ENCODE results near the gene ROPN1. TPM values are rescaled to one million over a fixed set of nuclear protein-coding genes. Genes with fewer than 3 reads are reported as not detected.
"Not testable (repeated sequence)": the region's sequence is repeated elsewhere in the genome, so short reads cannot be mapped to it uniquely, and the experiment has no call there.

Gene ROPN1
- total RNA-seq, 2 experiments from 2014 or later: not detected

- intact Hi-C loops (cut with micrococcal nuclease; ENCODE audit: unreplicated experiment): no loop called here
- CTCF ChIA-PET (ENCODE audit: unreplicated experiment): no interaction called here
These were observed 7.0 kb downstream of the ROPN1 start for GRCh38 chr3:123984957-123985356.

GRCh38 chr3:123984350-123984749, 7.6 kb downstream of the ROPN1 start:
- H3K79me2 ChIP-seq (ENCODE audit: insufficient read depth, low read depth, low read length): no peaks in the 10 kb centered on the region
- DNase-seq (ENCODE audit: low spot score): no peak
- POLR2A ChIA-PET: no interaction called here
- no peak overlapping the region for H3K4me3 ChIP-seq (ENCODE audit: low read depth, low read length, poor library complexity, severe bottlenecking)
- H3K36me3 ChIP-seq (ENCODE audit: insufficient read depth, low read length): no peaks in the 10 kb centered on the region
- H3K4me2 ChIP-seq (ENCODE audit: low read length): no peak overlapping the region
- H4K20me1 ChIP-seq (ENCODE audit: insufficient read depth, low read length): no peaks in the 10 kb centered on the region
- no peaks in the 10 kb centered on the region for H3K4me1 ChIP-seq (ENCODE audit: insufficient read depth, low read length, poor library complexity, severe bottlenecking)
- intact Hi-C loops (cut with micrococcal nuclease; ENCODE audit: unreplicated experiment): no loop called here
- CTCF ChIA-PET (ENCODE audit: unreplicated experiment): no interaction called here
- no peak overlapping the region for H3K27ac ChIP-seq (ENCODE audit: low read depth, low read length, poor library complexity, severe bottlenecking)
- H3K9me2 ChIP-seq (ENCODE audit: insufficient read depth, low read length): no peaks in the 10 kb centered on the region
- TF ChIP-seq EZH2phosphoT487 (IDR thresholded peaks at IDR 0.05; ENCODE audit: borderline replicate concordance, low read depth, low read length): no peak
- no peak for TF ChIP-seq CTCF (conservative IDR thresholded peaks at IDR 0.05; ENCODE audit: low read length)
- H3K9me3 ChIP-seq (ENCODE audit: low read length): no peaks in the 10 kb centered on the region
- no peak overlapping the region for H2AFZ ChIP-seq (ENCODE audit: low read length)
- no TSS peak for BruUV-seq (replicated peaks)

More at GRCh38 chr3:123984957-123985356, 7.0 kb downstream of the ROPN1 start:
- POLR2A ChIA-PET: no interaction called here
- no peak for DNase-seq (ENCODE audit: low spot score)
- Histone ChIP-seq H3K79me2 (ENCODE audit: insufficient read depth, low read depth, low read length) (no peaks in the 10 kb centered on the region), H3K9me3 (ENCODE audit: low read length) (no peaks in the 10 kb centered on the region), H2AFZ (ENCODE audit: low read length) (no peak overlapping the region), H3K4me2 (ENCODE audit: low read length) (no peak overlapping the region), H3K4me3 (ENCODE audit: low read depth, low read length, poor library complexity, severe bottlenecking) (no peak overlapping the region), H3K27ac (ENCODE audit: low read depth, low read length, poor library complexity, severe bottlenecking) (no peak overlapping the region), H4K20me1 (ENCODE audit: insufficient read depth, low read length) (no peaks in the 10 kb centered on the region), H3K36me3 (ENCODE audit: insufficient read depth, low read length) (no peaks in the 10 kb centered on the region), H3K9me2 (ENCODE audit: insufficient read depth, low read length) (no peaks in the 10 kb centered on the region), H3K4me1 (ENCODE audit: insufficient read depth, low read length, poor library complexity, severe bottlenecking) (no peaks in the 10 kb centered on the region)
- TF ChIP-seq CTCF (conservative IDR thresholded peaks at IDR 0.05; ENCODE audit: low read length) (no peak), EZH2phosphoT487 (IDR thresholded peaks at IDR 0.05; ENCODE audit: borderline replicate concordance, low read depth, low read length) (no peak)
- BruUV-seq (replicated peaks): no TSS peak

GRCh38 chr3:123981317-123981716, 10.6 kb downstream of the ROPN1 start:
- H3K4me3 ChIP-seq (ENCODE audit: low read depth, low read length, poor library complexity, severe bottlenecking); intact Hi-C loops (cut with micrococcal nuclease; ENCODE audit: unreplicated experiment); H2AFZ ChIP-seq (ENCODE audit: low read length); POLR2A ChIA-PET; H3K79me2 ChIP-seq (ENCODE audit: insufficient read depth, low read depth, low read length); H3K27ac ChIP-seq (ENCODE audit: low read depth, low read length, poor library complexity, severe bottlenecking); H3K4me1 ChIP-seq (ENCODE audit: insufficient read depth, low read length, poor library complexity, severe bottlenecking); H3K9me2 ChIP-seq (ENCODE audit: insufficient read depth, low read length); DNase-seq (ENCODE audit: low spot score); BruUV-seq (replicated peaks); H4K20me1 ChIP-seq (ENCODE audit: insufficient read depth, low read length); CTCF ChIA-PET (ENCODE audit: unreplicated experiment); H3K4me2 ChIP-seq (ENCODE audit: low read length); H3K36me3 ChIP-seq (ENCODE audit: insufficient read depth, low read length); H3K9me3 ChIP-seq (ENCODE audit: low read length): not testable (repeated sequence)
